ENCODE data around the gene SMURF2. TPM values are rescaled to one million over a fixed set of nuclear protein-coding genes. Genes with fewer than 3 reads are reported as not detected.
"Not testable (repeated sequence)": the region's sequence is repeated elsewhere in the genome, so short reads cannot be mapped to it uniquely, and the experiment has no call there.

SMURF2 gene
- total RNA-seq, 4 donors from 2014 or later: 30.5 to 52.7 (median 44.1) TPM

DNA sequence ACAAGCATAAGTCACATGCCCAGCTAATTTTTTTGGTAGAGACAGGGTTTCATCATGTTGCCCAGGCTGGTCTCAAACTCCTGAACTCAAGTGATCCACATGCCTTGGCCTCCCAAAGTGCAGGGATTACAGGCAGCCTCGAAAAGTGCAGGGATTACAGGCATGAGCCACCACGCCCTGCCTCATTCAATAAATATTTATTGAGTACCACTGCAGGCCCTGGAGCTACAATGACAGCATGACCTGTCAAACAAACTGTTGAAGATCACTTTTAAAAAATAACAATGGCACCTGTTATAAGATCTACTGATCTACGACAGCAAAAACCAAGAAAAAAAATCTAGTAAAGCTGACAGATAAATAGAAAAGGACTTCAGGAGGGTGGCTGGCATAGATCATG, 79.1 kb downstream of the SMURF2 start:
- intact Hi-C loops (cut with DNase I): no loop called here
- Histone ChIP-seq H3K4me3 (no peak overlapping the region), H3K9me3 (no peaks in the 10 kb centered on the region), H3K4me1 (peaks cover 0 to 2% (median 0%) of the 10 kb centered on the region in 4 donors), H3K36me3 (peaks cover 13 to 66% (median 49%) of the 10 kb centered on the region in 4 donors), H3K27me3 (no peaks in the 10 kb centered on the region), H3K27ac (replicated peaks in 1 of 4) (no peak overlapping the region)
- TF ChIP-seq POLR2AphosphoS5 (IDR thresholded peaks at IDR 0.05) (no peak), CTCF (IDR thresholded peaks at IDR 0.05) (no peak), POLR2A (IDR thresholded peaks at IDR 0.05; ENCODE audit: low read depth) (no peak), EP300 (IDR thresholded peaks at IDR 0.05) (no peak)
- WGBS: 79% methylated on average over 3 of the region's 3 CpGs
- no peak for DNase-seq (ENCODE audit: extremely low spot score)

DNA sequence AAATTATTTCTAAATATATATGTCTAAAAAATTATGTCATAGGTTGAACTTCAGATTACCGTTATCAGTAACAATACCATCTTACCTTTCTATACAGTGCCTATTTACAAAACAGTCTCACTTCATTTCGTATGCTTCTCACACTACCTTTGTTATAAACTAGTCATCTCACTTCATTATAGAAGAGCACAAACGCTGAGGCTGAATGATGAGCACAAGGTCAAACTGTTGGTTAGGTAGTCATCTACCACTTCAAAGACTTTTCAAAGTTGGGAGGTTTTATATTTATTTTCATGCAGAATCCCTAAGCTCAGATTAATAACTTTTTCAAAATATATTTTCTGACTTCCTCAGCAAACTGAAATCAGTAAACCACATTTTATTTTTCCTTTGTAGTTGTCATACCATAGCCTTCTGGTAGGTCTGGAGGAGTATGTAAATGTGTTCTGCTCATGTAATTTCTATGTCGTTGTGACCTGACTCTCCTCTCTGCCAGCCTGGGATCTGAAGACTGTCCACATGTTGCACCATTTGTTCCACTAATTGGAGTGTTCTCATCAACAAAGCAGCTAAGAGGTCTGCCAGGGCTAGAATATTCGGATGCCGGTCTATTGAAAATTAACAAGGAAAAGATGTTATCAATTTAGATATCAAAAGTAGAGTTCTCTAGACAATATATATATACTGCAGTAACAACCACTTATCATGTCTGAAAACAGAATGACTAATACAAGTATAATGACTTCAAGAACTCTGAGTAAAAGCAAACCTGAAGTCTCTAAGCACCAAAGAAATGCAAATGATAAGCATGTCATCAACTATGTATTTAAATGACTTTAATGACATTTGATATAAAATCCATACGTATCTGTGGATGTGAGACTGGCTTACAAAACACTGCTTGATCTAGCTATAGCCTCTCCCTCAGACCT, 81.5 kb downstream of the SMURF2 start:
- Histone ChIP-seq H3K27me3 (no peaks in the 10 kb centered on the region), H3K9me3 (no peaks in the 10 kb centered on the region), H3K4me1 (no peaks in the 10 kb centered on the region), H3K27ac (replicated peaks in 1 of 4) (no peak overlapping the region), H3K36me3 (peaks cover 17 to 81% (median 62%) of the 10 kb centered on the region in 4 donors), H3K4me3 (no peak overlapping the region)
- 81% methylated on average over 7 of the region's 7 CpGs for WGBS
- intact Hi-C loops (cut with DNase I): no loop called here
- TF ChIP-seq POLR2AphosphoS5 (IDR thresholded peaks at IDR 0.05) (no peak), POLR2A (IDR thresholded peaks at IDR 0.05; ENCODE audit: low read depth) (no peak), EP300 (IDR thresholded peaks at IDR 0.05) (no peak), CTCF (IDR thresholded peaks at IDR 0.05) (no peak)
- DNase-seq (ENCODE audit: extremely low spot score): no peak

DNA sequence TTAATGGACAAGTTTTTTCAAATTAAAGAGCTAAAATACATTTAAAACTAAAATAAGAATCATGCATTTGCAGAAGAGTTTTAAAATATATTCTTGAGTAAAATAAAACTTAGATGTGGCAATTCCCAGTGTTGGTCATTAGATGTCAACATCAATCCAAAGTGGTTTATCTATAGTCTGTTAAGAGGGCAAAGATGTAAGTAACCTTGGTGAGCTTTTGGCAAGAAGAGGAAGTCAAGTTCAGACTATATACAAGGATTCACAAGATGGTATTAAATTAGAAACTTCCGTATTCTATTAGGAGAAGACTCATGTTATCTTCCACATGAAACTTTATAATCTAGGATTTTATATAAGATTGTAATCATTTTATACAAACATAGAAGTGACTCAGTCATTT, 82.2 kb downstream of the SMURF2 start:
- intact Hi-C loops (cut with DNase I): no loop called here
- H3K36me3 ChIP-seq: peaks cover 17 to 84% (median 62%) of the 10 kb centered on the region in 4 donors

GRCh38 chr17:64577025-64577424, 85.1 kb downstream of the SMURF2 start:
- WGBS: over 99% methylated on average over 4 of the region's 4 CpGs
- H3K4me3 ChIP-seq; intact Hi-C loops (cut with DNase I); DNase-seq (ENCODE audit: extremely low spot score); H3K27ac ChIP-seq (replicated peaks in 1 of 4); H3K9me3 ChIP-seq; H3K27me3 ChIP-seq: not testable (repeated sequence)
- peaks cover 7 to 20% (median 16%) of the 10 kb centered on the region in 4 donors for H3K4me1 ChIP-seq
- peaks cover 11 to 61% (median 43%) of the 10 kb centered on the region in 4 donors for H3K36me3 ChIP-seq

More for the DNA sequence above, 82.2 kb downstream of the SMURF2 start:
- TF ChIP-seq EP300 (IDR thresholded peaks at IDR 0.05): no peak
- no peak for TF ChIP-seq POLR2AphosphoS5 (IDR thresholded peaks at IDR 0.05)
- TF ChIP-seq CTCF (IDR thresholded peaks at IDR 0.05): no peak
- TF ChIP-seq POLR2A (IDR thresholded peaks at IDR 0.05; ENCODE audit: low read depth): no peak
- Histone ChIP-seq H3K4me1 (no peaks in the 10 kb centered on the region), H3K9me3 (no peaks in the 10 kb centered on the region), H3K27me3 (no peaks in the 10 kb centered on the region), H3K27ac (replicated peaks in 1 of 4) (no peak overlapping the region), H3K4me3 (no peak overlapping the region)
- no peak for DNase-seq (ENCODE audit: extremely low spot score)
- 91% methylated on average over 1 of the region's 1 CpG for WGBS

DNA sequence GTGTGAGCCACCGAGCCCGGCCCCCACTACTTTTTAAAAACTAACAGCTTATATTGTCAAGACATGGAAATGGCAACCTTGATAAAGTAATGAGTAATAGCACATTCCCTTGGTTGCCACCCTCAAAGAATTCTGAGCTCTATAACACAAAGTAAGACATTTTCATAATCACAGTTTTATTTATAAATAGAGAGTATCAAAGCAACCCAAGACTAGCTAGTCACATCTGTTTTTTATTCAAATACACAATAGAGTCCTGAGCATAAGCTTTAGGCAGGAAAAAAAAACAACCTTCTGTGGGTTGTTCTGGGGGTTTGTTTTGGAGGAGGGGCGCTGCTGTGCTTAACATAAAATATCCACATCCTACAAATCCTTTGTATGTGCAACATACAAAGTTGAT, 86.7 kb downstream of the SMURF2 start:
- TF ChIP-seq CTCF (IDR thresholded peaks at IDR 0.05) (no peak), POLR2A (IDR thresholded peaks at IDR 0.05; ENCODE audit: low read depth) (no peak), EP300 (IDR thresholded peaks at IDR 0.05) (no peak), POLR2AphosphoS5 (IDR thresholded peaks at IDR 0.05) (no peak)
- no peak for DNase-seq (ENCODE audit: extremely low spot score)
- Histone ChIP-seq H3K27ac (replicated peaks in 1 of 4) (no peak overlapping the region), H3K4me3 (no peak overlapping the region), H3K9me3 (no peaks in the 10 kb centered on the region), H3K36me3 (peaks cover 4 to 60% (median 39%) of the 10 kb centered on the region in 4 donors), H3K4me1 (peaks cover 11 to 36% (median 24%) of the 10 kb centered on the region in 4 donors), H3K27me3 (no peaks in the 10 kb centered on the region)
- WGBS: 97% methylated on average over 3 of the region's 3 CpGs
- intact Hi-C loops (cut with DNase I): no loop called here

Measured in esophagus muscularis mucosa (tissue), 4 donors.